Measurements from ENCODE around the gene XDH. TPM values are rescaled to one million over a fixed set of nuclear protein-coding genes. Genes with fewer than 3 reads are reported as not detected.

Gene XDH
- total RNA-seq, 6 experiments from 2014 or later = 0.88 to 2.0 (median 1.5) TPM

- Mint-ChIP-seq H3K9me3 (peaks cover 4% of the 10 kb centered on the region; the same call in 1 of the 2 replicates), H3K4me1 (ENCODE audit: low read depth) (peaks cover 13% of the 10 kb centered on the region)
Measured at GRCh38 chr2:31312898-31313297, 101.6 kb downstream of the XDH start.

GRCh38 chr2:31304816-31305215 is 109.7 kb downstream of the XDH start:
- H3K9me3 Mint-ChIP-seq = peaks cover 4% of the 10 kb centered on the region; the same call in 1 of the 2 replicates
- peaks cover 10% of the 10 kb centered on the region for H3K4me1 Mint-ChIP-seq (ENCODE audit: low read depth)
- TF ChIP-seq CTCF (IDR thresholded peaks at IDR 0.05) = no peak
- H3K27me3 Mint-ChIP-seq (ENCODE audit: insufficient read depth) = peaks cover 2% of the 10 kb centered on the region; the same call in 1 of the 2 replicates
- H3K36me3 Mint-ChIP-seq (ENCODE audit: low read depth) = peaks cover 6% of the 10 kb centered on the region
- no peak for DNase-seq
- no peak overlapping the region for H3K4me3 Mint-ChIP-seq
- H3K27ac Mint-ChIP-seq = no peak overlapping the region

More at GRCh38 chr2:31312898-31313297, 101.6 kb downstream of the XDH start:
- DNase-seq = no peak
- peaks cover 6% of the 10 kb centered on the region for H3K36me3 Mint-ChIP-seq (ENCODE audit: low read depth)
- H3K4me3 Mint-ChIP-seq = no peak overlapping the region
- H3K27me3 Mint-ChIP-seq (ENCODE audit: insufficient read depth) = peaks cover 8% of the 10 kb centered on the region
- no peak overlapping the region for H3K27ac Mint-ChIP-seq
- no peak for TF ChIP-seq CTCF (IDR thresholded peaks at IDR 0.05)

- Mint-ChIP-seq H3K36me3 (ENCODE audit: low read depth) (peaks cover under 1% of the 10 kb centered on the region; the same call in 1 of the 2 replicates), H3K27ac (no peak overlapping the region), H3K4me3 (no peak overlapping the region), H3K4me1 (ENCODE audit: low read depth) (peaks cover 27% of the 10 kb centered on the region), H3K27me3 (ENCODE audit: insufficient read depth) (peaks cover 2% of the 10 kb centered on the region; the same call in 1 of the 2 replicates), H3K9me3 (no peaks in the 10 kb centered on the region)
- no peak for TF ChIP-seq CTCF (IDR thresholded peaks at IDR 0.05)
- DNase-seq = no peak
Measured at GRCh38 chr2:31302940-31303563, 111.5 kb downstream of the XDH start.

- H3K27ac Mint-ChIP-seq = no peak overlapping the region
- no peak for DNase-seq
- no peaks in the 10 kb centered on the region for H3K9me3 Mint-ChIP-seq
- H3K4me1 Mint-ChIP-seq (ENCODE audit: low read depth) = peaks cover 55% of the 10 kb centered on the region
- H3K4me3 Mint-ChIP-seq = no peak overlapping the region
- no peaks in the 10 kb centered on the region for H3K36me3 Mint-ChIP-seq (ENCODE audit: low read depth)
- no peak for TF ChIP-seq CTCF (IDR thresholded peaks at IDR 0.05)
- peaks cover 2% of the 10 kb centered on the region for H3K27me3 Mint-ChIP-seq (ENCODE audit: insufficient read depth)
Measured at GRCh38 chr2:31300309-31300708, 114.2 kb downstream of the XDH start.

- H3K4me1 Mint-ChIP-seq (ENCODE audit: low read depth) = peaks cover 62% of the 10 kb centered on the region
- no peaks in the 10 kb centered on the region for H3K9me3 Mint-ChIP-seq
- H3K36me3 Mint-ChIP-seq (ENCODE audit: low read depth) = no peaks in the 10 kb centered on the region
- H3K4me3 Mint-ChIP-seq = no peak overlapping the region
- no peak for TF ChIP-seq CTCF (IDR thresholded peaks at IDR 0.05)
- DNase-seq = no peak
- peaks cover 2% of the 10 kb centered on the region for H3K27me3 Mint-ChIP-seq (ENCODE audit: insufficient read depth)
- H3K27ac Mint-ChIP-seq = no peak overlapping the region
Measured at GRCh38 chr2:31299547-31299946, 115.0 kb downstream of the XDH start.

Data from HFFc6 (cell line).